OCI-LY7 (cell line): ENCODE data around the gene PROK2. TPM values are rescaled to one million over a fixed set of nuclear protein-coding genes. Genes with fewer than 3 reads are reported as not detected.

Experiments
- Bru-seq: library from RNA; stranded (reverse); fragments of 400-500 nt; gene quantifications from one replicate; lab custom pipeline; 2021; lab: Mats Ljungman, UMichigan
- BruChase-seq, 2 experiments: library from RNA; stranded (reverse); fragments of 400-500 nt; gene quantifications; one replicate each; lab custom pipeline; 2021; lab: Mats Ljungman, UMichigan
- BruUV-seq: library from RNA; stranded (reverse); fragments of 400-500 nt; replicated peaks from 2 replicates; lab custom pipeline; 2021; lab: Mats Ljungman, UMichigan
- CTCF ChIA-PET: fragments of 300-600 bp; sonication (Branson Sonifier 250); formaldehyde crosslinking; loops from one replicate; lab custom pipeline; 2022; ENCODE audit warnings: antibody characterized with exemption; ENCODE audit not compliant: unreplicated experiment; lab: Charles Lee
- POLR2A ChIA-PET: fragments of 300-600 bp; sonication (Branson Sonifier 250); formaldehyde crosslinking; loops from one replicate; lab custom pipeline; 2022; ENCODE audit warnings: antibody characterized with exemption; lab: Charles Lee
- DNase-seq: peaks from one replicate; pipeline ENCODE4 v3.0.0-alpha.2; 2015; ENCODE audit warnings: low spot score
- H2AFZ ChIP-seq: fragments of 200-600 bp; sonication (generic), shearing (Covaris generic); 2 replicates; pipeline ENCODE4 v1.6.1; 2014; ENCODE audit warnings: mild to moderate bottlenecking, antibody characterized with exemption, low read length, moderate library complexity
- H3K27ac ChIP-seq: fragments of 200-600 bp; sonication (generic); 2 replicates; pipeline ENCODE4 v1.5.1; 2014; ENCODE audit warnings: mixed run types, low read depth, mild to moderate bottlenecking, moderate library complexity, low read length, inconsistent platforms; ENCODE audit not compliant: poor library complexity, severe bottlenecking
- H3K36me3 ChIP-seq: fragments of 200-600 bp; sonication (generic); 2 replicates; pipeline ENCODE4 v1.6.1; 2014; ENCODE audit warnings: mild to moderate bottlenecking, antibody characterized with exemption, low read length, moderate library complexity, mixed read lengths; ENCODE audit not compliant: insufficient read depth
- H3K4me1 ChIP-seq: fragments of 200-600 bp; sonication (generic); 2 replicates; pipeline ENCODE4 v1.5.1; 2014; ENCODE audit warnings: mild to moderate bottlenecking, low read length; ENCODE audit not compliant: insufficient read depth, poor library complexity, severe bottlenecking
- H3K4me2 ChIP-seq: fragments of 200-600 bp; sonication (generic); 2 replicates; pipeline ENCODE4 v1.6.1; 2014; ENCODE audit warnings: mild to moderate bottlenecking, low read length
- H3K4me3 ChIP-seq: fragments of 200-600 bp; sonication (generic); 2 replicates; pipeline ENCODE4 v1.5.1; 2014; ENCODE audit warnings: mild to moderate bottlenecking, low read depth, low read length; ENCODE audit not compliant: poor library complexity, severe bottlenecking
- H3K79me2 ChIP-seq: fragments of 200-600 bp; sonication (generic); 2 replicates; pipeline ENCODE4 v1.6.1; 2016; ENCODE audit warnings: low read depth, mild to moderate bottlenecking, low read length, moderate library complexity, mixed read lengths; ENCODE audit not compliant: insufficient read depth
- H3K9me2 ChIP-seq: fragments of 200-600 bp; sonication (generic); 2 replicates; pipeline ENCODE4 v1.6.1; 2016; ENCODE audit warnings: mild to moderate bottlenecking, low read length, mixed read lengths; ENCODE audit not compliant: insufficient read depth
- H3K9me3 ChIP-seq: fragments of 200-600 bp; sonication (generic); 2 replicates; pipeline ENCODE4 v1.6.1; 2014; ENCODE audit warnings: mild to moderate bottlenecking, mixed run types, low read length, mixed read lengths
- H4K20me1 ChIP-seq: fragments of 200-600 bp; sonication (generic); 2 replicates; pipeline ENCODE4 v1.6.1; 2014; ENCODE audit warnings: mild to moderate bottlenecking, antibody characterized with exemption, low read length, moderate library complexity, mixed read lengths; ENCODE audit not compliant: insufficient read depth
- CTCF ChIP-seq: fragments of 200-600 bp; sonication (generic); conservative IDR thresholded peaks from 2 replicates; pipeline ENCODE4 v1.5.1; 2014; ENCODE audit warnings: mild to moderate bottlenecking, antibody characterized with exemption, low read length, moderate library complexity, mixed read lengths
- EZH2phosphoT487 ChIP-seq: fragments of 200-600 bp; sonication (generic); IDR thresholded peaks from 2 replicates; pipeline ENCODE4 v1.6.1; 2018; ENCODE audit warnings: low read depth, borderline replicate concordance, mild to moderate bottlenecking, mixed run types, antibody characterized with exemption, low read length, moderate library complexity, mixed read lengths
- intact Hi-C: fragments of 100-400 bp; cut with micrococcal nuclease; formaldehyde crosslinking; loops from one replicate; pipeline ENCODE4 v1.10.0; 2022; ENCODE audit not compliant: unreplicated experiment
- long read RNA-seq: library from polyadenylated mRNA; stranded (forward); transcript quantifications from one replicate; pipeline ENCODE4 v2.0.0, GENCODE V29; 2022
- total RNA-seq, 2 experiments: library from RNA; depleted of rRNA in 1 of 2; stranded (reverse); fragments of >200 nt in 1 of 2; shearing (Covaris generic) in 1 of 2; gene quantifications; 2 replicates each; pipeline ENCODE4 v1.2.3, GENCODE V29; 2014 to 2022

PROK2 gene, protein sequence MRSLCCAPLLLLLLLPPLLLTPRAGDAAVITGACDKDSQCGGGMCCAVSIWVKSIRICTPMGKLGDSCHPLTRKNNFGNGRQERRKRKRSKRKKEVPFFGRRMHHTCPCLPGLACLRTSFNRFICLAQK
- total RNA-seq (2014; rRNA removed; shearing (Covaris generic)) (not detected in 2 replicates), total RNA-seq (2022) (not detected in 2 replicates), Bru-seq, nascent RNA (not detected), BruChase-seq, experiment 1, labeled RNA remaining after a 6-hour chase (not detected), BruChase-seq, experiment 2, labeled RNA remaining after a 2-hour chase (not detected)
- long read RNA-seq = 0 reads

DNA sequence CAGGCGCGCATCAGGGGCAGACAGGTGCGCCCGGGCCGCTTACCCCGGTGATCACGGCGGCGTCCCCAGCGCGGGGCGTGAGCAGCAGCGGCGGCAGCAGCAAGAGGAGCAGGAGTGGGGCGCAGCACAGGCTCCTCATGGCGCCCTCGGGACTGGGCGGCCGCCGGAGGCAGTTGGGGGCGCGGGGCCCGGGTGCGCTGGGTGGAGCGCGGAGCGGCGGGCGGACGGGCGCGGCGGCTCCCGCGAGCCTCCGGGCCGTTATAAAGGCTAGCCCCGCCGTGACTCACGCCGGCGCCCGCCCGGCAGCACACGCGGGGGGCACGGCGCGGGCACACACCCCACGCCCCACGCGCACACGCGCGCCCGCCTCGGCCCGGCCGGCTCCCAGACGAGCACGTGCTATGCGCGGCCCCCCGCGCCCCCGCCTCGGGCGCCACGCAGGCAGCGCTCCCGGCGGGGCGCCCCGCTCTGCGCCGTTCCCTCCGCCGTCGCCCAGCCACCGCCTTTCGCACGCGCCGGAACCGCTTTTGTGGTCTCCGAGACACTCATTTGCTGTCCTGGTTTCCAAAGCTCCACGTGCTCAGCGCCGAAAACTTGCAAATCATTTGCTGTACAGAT is at the start of gene PROK2:
Gene PROK2 (minus strand): TSS at position 235 of the 618 bp plus-strand sequence. CDS start 96 bp downstream, at position 139.
- CTCF ChIA-PET = no interaction called here

GRCh38 chr3:71831599-71831998 is 46.7 kb upstream of the PROK2 start:
- H3K9me2 ChIP-seq = no peaks in the 10 kb centered on the region

More for the DNA sequence above, at the start of gene PROK2:
- Histone ChIP-seq H3K36me3 (no peaks in the 10 kb centered on the region), H3K9me2 (no peaks in the 10 kb centered on the region), H2AFZ (no peak within 1 kb of the TSS), H3K79me2 (no peaks in the 10 kb centered on the region), H3K4me3 (no peak within 1 kb of the TSS), H3K9me3 (no peaks in the 10 kb centered on the region), H3K27ac (no peak within 1 kb of the TSS), H3K4me1 (no peaks in the 10 kb centered on the region), H3K4me2 (no peak within 1 kb of the TSS), H4K20me1 (no peaks in the 10 kb centered on the region)
- TF ChIP-seq CTCF (no peak), EZH2phosphoT487 (no peak)
- intact Hi-C loops = no loop called here
- POLR2A ChIA-PET = no interaction called here
- BruUV-seq = no TSS peak
- no peak for DNase-seq

More at GRCh38 chr3:71831599-71831998, 46.7 kb upstream of the PROK2 start:
- H3K4me1 ChIP-seq = no peaks in the 10 kb centered on the region
- intact Hi-C loops = no loop called here
- ChIA-PET POLR2A (interaction anchor here (1.1 kb wide), 1 partner anchor 23 kb away, joined by 3 read pairs; no protein-coding TSS in a partner anchor), CTCF (no interaction called here)
- no peak overlapping the region for H3K4me3 ChIP-seq
- no TSS peak for BruUV-seq
- no peak overlapping the region for H3K4me2 ChIP-seq
- DNase-seq = no peak
- H4K20me1 ChIP-seq = no peaks in the 10 kb centered on the region
- H3K27ac ChIP-seq = no peak overlapping the region
- H2AFZ ChIP-seq = no peak overlapping the region
- TF ChIP-seq CTCF = no peak
- no peak for TF ChIP-seq EZH2phosphoT487
- no peaks in the 10 kb centered on the region for H3K9me3 ChIP-seq
- H3K36me3 ChIP-seq = no peaks in the 10 kb centered on the region
- no peaks in the 10 kb centered on the region for H3K79me2 ChIP-seq
